ENCODE data around the gene C11orf65. TPM values are rescaled to one million over a fixed set of nuclear protein-coding genes. Genes with fewer than 3 reads are reported as not detected.
"Not testable (repeated sequence)": the region's sequence is repeated elsewhere in the genome, so short reads cannot be mapped to it uniquely, and the experiment has no call there.

C11orf65 gene
- total RNA-seq, 1 donor from 2014 or later, result 0.30 TPM

GRCh38 chr11:108373505-108373904 is 93.8 kb downstream of the C11orf65 start:
- H3K27ac Mint-ChIP-seq; H3K9me3 Mint-ChIP-seq; H3K27me3 Mint-ChIP-seq; DNase-seq; H3K4me1 Mint-ChIP-seq; intact Hi-C loops (cut with micrococcal nuclease); H3K4me3 Mint-ChIP-seq: not testable (repeated sequence)
- H3K36me3 Mint-ChIP-seq (ENCODE audit: low read depth), result peaks cover 12% of the 10 kb centered on the region

- peaks cover 2% of the 10 kb centered on the region for H3K4me1 Mint-ChIP-seq
- peaks cover 3% of the 10 kb centered on the region for H3K9me3 Mint-ChIP-seq
- DNase-seq, result no peak
- H3K27ac Mint-ChIP-seq, result no peak overlapping the region
- no peak overlapping the region for H3K4me3 Mint-ChIP-seq
- no peaks in the 10 kb centered on the region for H3K27me3 Mint-ChIP-seq
- peaks cover 23% of the 10 kb centered on the region for H3K36me3 Mint-ChIP-seq (ENCODE audit: low read depth)
- intact Hi-C loops (cut with micrococcal nuclease), result no loop called here
These were observed 96.3 kb downstream of the C11orf65 start for GRCh38 chr11:108370990-108371389.

GRCh38 chr11:108370315-108370714 is 97.0 kb downstream of the C11orf65 start:
- Mint-ChIP-seq H3K27ac (no peak overlapping the region), H3K27me3 (no peaks in the 10 kb centered on the region), H3K4me3 (no peak overlapping the region), H3K4me1 (peaks cover 2% of the 10 kb centered on the region), H3K36me3 (ENCODE audit: low read depth) (peaks cover 26% of the 10 kb centered on the region), H3K9me3 (peaks cover 3% of the 10 kb centered on the region)
- intact Hi-C loops (cut with micrococcal nuclease), result no loop called here
- no peak for DNase-seq

GRCh38 chr11:108369064-108369463 is 98.3 kb downstream of the C11orf65 start:
- no peak overlapping the region for H3K27ac Mint-ChIP-seq
- no peaks in the 10 kb centered on the region for H3K9me3 Mint-ChIP-seq
- intact Hi-C loops (cut with micrococcal nuclease), result no loop called here
- no peak overlapping the region for H3K4me3 Mint-ChIP-seq
- H3K27me3 Mint-ChIP-seq, result no peaks in the 10 kb centered on the region
- peaks cover 37% of the 10 kb centered on the region for H3K36me3 Mint-ChIP-seq (ENCODE audit: low read depth)
- peaks cover 2% of the 10 kb centered on the region for H3K4me1 Mint-ChIP-seq
- no peak for DNase-seq

GRCh38 chr11:108368134-108368533 is 99.2 kb downstream of the C11orf65 start:
- H3K9me3 Mint-ChIP-seq, result no peaks in the 10 kb centered on the region
- DNase-seq, result no peak
- H3K27ac Mint-ChIP-seq, result no peak overlapping the region
- H3K27me3 Mint-ChIP-seq, result no peaks in the 10 kb centered on the region
- no peak overlapping the region for H3K4me3 Mint-ChIP-seq
- intact Hi-C loops (cut with micrococcal nuclease), result no loop called here
- peaks cover 39% of the 10 kb centered on the region for H3K36me3 Mint-ChIP-seq (ENCODE audit: low read depth)
- peaks cover 2% of the 10 kb centered on the region for H3K4me1 Mint-ChIP-seq

GRCh38 chr11:108364159-108364558 is 103.2 kb downstream of the C11orf65 start:
- Mint-ChIP-seq H3K27me3 (no peaks in the 10 kb centered on the region), H3K27ac (no peak overlapping the region), H3K4me1 (no peaks in the 10 kb centered on the region), H3K9me3 (peaks cover 6% of the 10 kb centered on the region), H3K4me3 (no peak overlapping the region), H3K36me3 (ENCODE audit: low read depth) (peaks cover 34% of the 10 kb centered on the region)
- no peak for DNase-seq
- intact Hi-C loops (cut with micrococcal nuclease), result no loop called here

GRCh38 chr11:108351468-108351867 is 115.9 kb downstream of the C11orf65 start:
- no peak for DNase-seq
- Mint-ChIP-seq H3K27me3 (no peaks in the 10 kb centered on the region), H3K4me1 (no peaks in the 10 kb centered on the region), H3K36me3 (ENCODE audit: low read depth) (peaks cover 52% of the 10 kb centered on the region), H3K27ac (no peak overlapping the region), H3K4me3 (no peak overlapping the region), H3K9me3 (no peaks in the 10 kb centered on the region)
- intact Hi-C loops (cut with micrococcal nuclease), result no loop called here

GRCh38 chr11:108346451-108346850 is 120.9 kb downstream of the C11orf65 start:
- H3K36me3 Mint-ChIP-seq (ENCODE audit: low read depth), result peaks cover 39% of the 10 kb centered on the region
- no peak overlapping the region for H3K27ac Mint-ChIP-seq
- intact Hi-C loops (cut with micrococcal nuclease), result no loop called here
- no peaks in the 10 kb centered on the region for H3K27me3 Mint-ChIP-seq
- no peaks in the 10 kb centered on the region for H3K9me3 Mint-ChIP-seq
- peaks cover 5% of the 10 kb centered on the region for H3K4me1 Mint-ChIP-seq
- DNase-seq, result no peak
- no peak overlapping the region for H3K4me3 Mint-ChIP-seq

GRCh38 chr11:108345767-108346166 is 121.6 kb downstream of the C11orf65 start:
- intact Hi-C loops (cut with micrococcal nuclease), result no loop called here
- Mint-ChIP-seq H3K9me3 (no peaks in the 10 kb centered on the region), H3K4me3 (no peak overlapping the region), H3K36me3 (ENCODE audit: low read depth) (peaks cover 37% of the 10 kb centered on the region), H3K4me1 (peaks cover 7% of the 10 kb centered on the region), H3K27me3 (no peaks in the 10 kb centered on the region), H3K27ac (no peak overlapping the region)
- DNase-seq, result no peak

- intact Hi-C loops (cut with micrococcal nuclease), result loop anchor here (5.0 kb wide), 1 partner anchor 304 kb away; no protein-coding TSS in a partner anchor
- DNase-seq, result no peak
- H3K27ac Mint-ChIP-seq, result no peak overlapping the region
- H3K27me3 Mint-ChIP-seq, result no peaks in the 10 kb centered on the region
- H3K36me3 Mint-ChIP-seq (ENCODE audit: low read depth), result peaks cover 25% of the 10 kb centered on the region
- no peak overlapping the region for H3K4me3 Mint-ChIP-seq
- peaks cover 11% of the 10 kb centered on the region for H3K4me1 Mint-ChIP-seq
- no peaks in the 10 kb centered on the region for H3K9me3 Mint-ChIP-seq
These were observed 123.6 kb downstream of the C11orf65 start for GRCh38 chr11:108343714-108344113.

- intact Hi-C loops (cut with micrococcal nuclease), result loop anchor here (5.0 kb wide), 1 partner anchor 306 kb away; no protein-coding TSS in a partner anchor
- peaks cover 11% of the 10 kb centered on the region for H3K4me1 Mint-ChIP-seq
These were observed 125.7 kb downstream of the C11orf65 start for GRCh38 chr11:108341654-108342053.

GRCh38 chr11:108340973-108341372 is 126.4 kb downstream of the C11orf65 start:
- H3K27ac Mint-ChIP-seq, result no peak overlapping the region
- no peaks in the 10 kb centered on the region for H3K27me3 Mint-ChIP-seq
- DNase-seq, result no peak
- no peak overlapping the region for H3K4me3 Mint-ChIP-seq
- H3K36me3 Mint-ChIP-seq (ENCODE audit: low read depth), result peaks cover 27% of the 10 kb centered on the region
- H3K4me1 Mint-ChIP-seq, result peaks cover 11% of the 10 kb centered on the region
- H3K9me3 Mint-ChIP-seq, result no peaks in the 10 kb centered on the region
- intact Hi-C loops (cut with micrococcal nuclease), result loop anchor here (5.0 kb wide), 1 partner anchor 306 kb away; no protein-coding TSS in a partner anchor

More at GRCh38 chr11:108341654-108342053, 125.7 kb downstream of the C11orf65 start:
- H3K27ac Mint-ChIP-seq, result no peak overlapping the region
- H3K36me3 Mint-ChIP-seq (ENCODE audit: low read depth), result peaks cover 27% of the 10 kb centered on the region
- H3K27me3 Mint-ChIP-seq, result no peaks in the 10 kb centered on the region
- no peaks in the 10 kb centered on the region for H3K9me3 Mint-ChIP-seq
- no peak for DNase-seq
- no peak overlapping the region for H3K4me3 Mint-ChIP-seq

- Mint-ChIP-seq H3K4me1 (peaks cover 6% of the 10 kb centered on the region), H3K27ac (no peak overlapping the region), H3K9me3 (no peaks in the 10 kb centered on the region), H3K27me3 (no peaks in the 10 kb centered on the region), H3K36me3 (ENCODE audit: low read depth) (peaks cover 30% of the 10 kb centered on the region), H3K4me3 (no peak overlapping the region)
- DNase-seq, result no peak
- intact Hi-C loops (cut with micrococcal nuclease), result no loop called here
These were observed 128.6 kb downstream of the C11orf65 start for GRCh38 chr11:108338750-108339149.

- H3K27me3 Mint-ChIP-seq, result no peaks in the 10 kb centered on the region
- DNase-seq, result no peak
- no peak overlapping the region for H3K4me3 Mint-ChIP-seq
- no peaks in the 10 kb centered on the region for H3K4me1 Mint-ChIP-seq
- peaks cover 55% of the 10 kb centered on the region for H3K36me3 Mint-ChIP-seq (ENCODE audit: low read depth)
- no peaks in the 10 kb centered on the region for H3K9me3 Mint-ChIP-seq
- no peak overlapping the region for H3K27ac Mint-ChIP-seq
- intact Hi-C loops (cut with micrococcal nuclease), result no loop called here
These were observed 133.9 kb downstream of the C11orf65 start for GRCh38 chr11:108333403-108333899.

Measured in activated CD4-positive, alpha-beta T cell treated with anti-CD3 and anti-CD28 coated beads, Interleukin-2, amount 10 ng/mL, durations not matched to agents 24 days and 14 days (primary cell).